RKO (cell line): ENCODE results near the gene LRP1-AS.
A peak's percentile ranks its signal among the peaks of the same experiment; 100 is the strongest.

Experiments
- DNase-seq: peaks from one replicate; pipeline ENCODE4 v3.0.0-alpha.2; 2016; ENCODE audit warnings: low spot score

The LRP1-AS gene

DNA sequence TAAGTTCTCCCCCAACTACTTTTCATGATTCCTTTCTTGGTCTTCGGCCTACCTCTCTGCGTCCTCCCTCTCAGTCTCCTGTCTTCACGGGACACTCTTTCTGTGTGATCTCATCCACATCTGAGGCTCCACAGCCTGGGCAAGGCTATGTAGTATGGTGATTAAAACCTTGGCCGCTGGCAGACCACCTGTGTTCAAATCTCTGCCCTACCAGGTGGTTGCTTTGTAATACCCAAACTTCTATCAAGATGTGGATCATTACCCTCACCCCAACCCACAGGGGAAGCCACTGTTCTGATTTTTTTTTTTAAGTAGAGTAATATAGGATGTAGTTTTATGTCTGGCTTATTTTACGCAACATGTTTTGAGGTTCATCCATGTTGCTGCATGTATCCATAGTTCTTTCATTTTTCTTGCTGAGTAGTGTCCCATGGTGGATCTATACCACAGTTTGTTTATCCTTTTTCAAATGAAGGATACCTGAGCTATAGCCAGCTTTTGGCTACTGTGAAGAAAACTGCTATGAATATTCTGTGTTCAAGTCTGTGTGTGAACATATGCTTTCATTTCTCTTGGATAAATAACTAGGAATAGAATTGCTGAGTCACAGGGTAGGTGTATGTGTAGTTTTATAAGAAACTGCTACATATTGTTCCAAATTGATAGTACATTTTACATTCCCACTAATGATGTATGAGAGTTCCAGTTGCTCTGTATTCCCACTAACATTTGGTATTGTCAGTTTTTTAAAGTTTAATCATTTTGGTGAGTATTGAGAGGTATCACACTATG, 27.9 kb downstream of the LRP1-AS start:
- DNase-seq, result no peak

DNA sequence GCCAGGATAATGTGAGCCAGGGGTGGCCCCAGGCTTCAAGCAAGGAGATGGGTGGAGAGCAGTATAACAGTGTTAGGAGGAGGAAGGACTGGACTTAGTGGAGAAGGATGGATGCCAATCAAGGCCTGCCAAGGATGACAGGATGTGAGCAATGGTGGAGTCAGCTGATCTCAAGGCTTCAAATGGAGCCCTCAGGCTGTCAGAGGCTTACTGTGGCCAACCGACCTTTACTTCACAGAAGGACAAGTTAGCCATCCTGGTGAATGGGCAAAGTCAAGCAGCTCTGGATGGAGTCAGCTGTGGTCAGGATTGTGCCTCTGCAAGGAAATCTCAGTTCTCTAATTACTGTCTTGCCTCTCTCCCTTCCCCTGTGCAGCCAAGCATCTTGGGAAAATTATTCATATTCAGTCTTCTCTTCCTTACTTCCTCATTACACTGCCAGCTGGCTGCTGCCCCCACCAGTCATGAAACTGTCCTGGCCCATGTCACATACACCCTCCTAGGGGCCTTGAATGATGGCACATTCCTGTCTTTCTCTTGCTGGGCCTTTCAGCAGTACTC, 28.6 kb downstream of the LRP1-AS start:
- peak; percentile 75 for DNase-seq

DNA sequence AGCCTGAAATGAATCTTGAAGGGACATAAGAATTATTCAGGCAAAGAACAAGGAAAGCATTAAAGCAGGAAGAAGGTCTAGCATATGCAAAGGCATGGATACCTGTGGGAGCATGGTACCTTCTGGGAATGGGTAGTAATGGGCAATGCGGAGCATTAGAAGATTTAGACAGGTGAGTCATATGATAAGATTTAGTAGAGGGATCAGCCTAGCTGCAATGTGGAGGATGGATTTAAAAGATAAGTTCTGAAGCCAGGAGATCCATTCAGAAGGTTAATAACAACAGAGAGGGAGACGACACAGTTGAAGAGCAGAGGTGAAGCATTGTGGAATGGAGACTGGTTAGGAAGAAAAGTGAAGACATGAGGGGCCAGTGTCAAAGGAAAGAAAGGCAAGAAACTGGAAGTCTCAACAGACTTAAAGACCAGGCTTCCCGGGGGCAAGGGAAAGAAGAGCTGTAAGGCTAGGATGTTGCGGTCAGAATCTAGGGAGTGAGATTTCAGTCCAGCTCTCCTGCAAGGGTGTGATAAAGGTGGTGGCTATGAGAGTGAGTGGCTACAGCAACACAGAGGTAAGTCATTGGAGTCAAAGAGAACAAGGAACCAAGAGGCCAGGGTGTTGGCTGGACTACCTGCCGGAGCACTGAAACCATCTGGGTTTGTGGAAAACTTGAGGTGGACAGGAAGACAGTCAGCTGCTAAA, 30.7 kb downstream of the LRP1-AS start:
- no peak for DNase-seq

DNA sequence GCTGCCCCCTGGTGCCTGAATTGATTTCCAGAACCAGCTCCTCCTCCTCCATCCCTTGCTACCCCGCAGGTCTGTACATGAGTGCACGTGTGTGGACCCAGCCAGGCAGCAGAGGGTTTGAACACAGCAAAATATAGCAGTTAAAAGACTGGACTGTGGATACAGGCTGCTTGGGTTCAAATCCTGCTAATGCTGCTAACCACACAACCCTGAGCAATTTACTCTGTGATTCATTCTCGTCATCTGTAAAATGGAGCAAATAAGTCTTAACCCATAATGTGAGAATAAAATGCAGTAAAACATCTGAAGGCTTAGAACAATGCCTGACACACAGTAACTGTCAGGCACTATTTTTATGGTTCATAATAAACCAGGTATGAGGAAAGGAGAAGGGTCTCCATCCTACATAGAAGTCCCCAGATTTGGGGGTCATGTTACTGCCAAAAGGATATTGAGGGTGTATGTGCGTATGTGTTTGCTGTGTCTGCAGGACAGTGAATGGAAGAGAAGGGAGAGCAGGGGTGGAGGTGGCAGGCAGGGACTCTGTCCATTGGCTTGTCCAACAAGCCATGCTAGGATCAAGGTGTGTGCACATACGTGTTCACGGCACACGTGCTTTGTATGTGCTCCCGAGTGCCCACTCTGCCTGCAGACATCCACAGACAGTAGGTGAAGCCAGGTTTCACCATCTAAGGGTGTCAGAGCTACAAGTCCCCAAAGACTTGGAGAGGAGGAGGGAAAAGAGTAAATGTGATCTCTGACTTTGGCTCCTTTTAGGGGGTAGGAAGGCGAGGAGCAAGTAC, 34.7 kb downstream of the LRP1-AS start:
- no peak for DNase-seq

DNA sequence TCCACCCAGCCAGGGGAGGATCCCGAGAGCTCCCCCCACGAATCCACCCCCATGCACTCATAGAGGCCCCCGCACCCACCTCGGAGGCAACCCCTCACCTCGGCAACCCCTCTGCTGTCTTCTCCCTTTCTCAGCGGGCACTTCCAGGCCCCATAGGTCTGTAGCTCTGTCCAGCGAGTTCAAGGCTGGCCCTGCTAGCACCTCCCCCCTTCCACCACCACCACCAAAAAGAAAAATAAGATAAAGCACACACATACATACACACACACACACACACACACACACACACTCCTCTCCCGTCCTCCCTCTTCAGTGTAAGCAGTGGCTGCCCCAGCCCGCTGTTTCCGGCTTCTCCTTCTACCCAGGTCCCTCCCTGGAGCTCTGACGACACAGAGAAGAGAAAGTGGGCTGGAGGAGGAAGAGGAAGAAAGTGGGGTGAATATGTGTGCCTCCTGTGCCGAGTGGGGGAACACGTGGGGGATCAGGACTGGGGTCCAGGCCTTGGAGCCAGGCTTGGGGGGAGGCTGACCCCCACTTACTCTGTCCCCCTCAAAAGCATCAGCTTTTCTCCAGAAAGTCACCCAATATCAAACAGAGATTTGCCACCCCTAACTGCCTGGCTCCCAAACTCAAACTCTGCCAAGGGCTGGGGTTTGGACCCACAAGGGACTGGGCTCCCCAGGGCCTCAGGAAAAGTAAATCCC, 36.2 kb downstream of the LRP1-AS start, which contains the start of gene STAT6:
Gene STAT6 (minus strand): TSS at position 332 of the 704 bp plus-strand sequence. CDS start 3,084 bp downstream, outside the sequence.
- DNase-seq, result peak; percentile 83

DNA sequence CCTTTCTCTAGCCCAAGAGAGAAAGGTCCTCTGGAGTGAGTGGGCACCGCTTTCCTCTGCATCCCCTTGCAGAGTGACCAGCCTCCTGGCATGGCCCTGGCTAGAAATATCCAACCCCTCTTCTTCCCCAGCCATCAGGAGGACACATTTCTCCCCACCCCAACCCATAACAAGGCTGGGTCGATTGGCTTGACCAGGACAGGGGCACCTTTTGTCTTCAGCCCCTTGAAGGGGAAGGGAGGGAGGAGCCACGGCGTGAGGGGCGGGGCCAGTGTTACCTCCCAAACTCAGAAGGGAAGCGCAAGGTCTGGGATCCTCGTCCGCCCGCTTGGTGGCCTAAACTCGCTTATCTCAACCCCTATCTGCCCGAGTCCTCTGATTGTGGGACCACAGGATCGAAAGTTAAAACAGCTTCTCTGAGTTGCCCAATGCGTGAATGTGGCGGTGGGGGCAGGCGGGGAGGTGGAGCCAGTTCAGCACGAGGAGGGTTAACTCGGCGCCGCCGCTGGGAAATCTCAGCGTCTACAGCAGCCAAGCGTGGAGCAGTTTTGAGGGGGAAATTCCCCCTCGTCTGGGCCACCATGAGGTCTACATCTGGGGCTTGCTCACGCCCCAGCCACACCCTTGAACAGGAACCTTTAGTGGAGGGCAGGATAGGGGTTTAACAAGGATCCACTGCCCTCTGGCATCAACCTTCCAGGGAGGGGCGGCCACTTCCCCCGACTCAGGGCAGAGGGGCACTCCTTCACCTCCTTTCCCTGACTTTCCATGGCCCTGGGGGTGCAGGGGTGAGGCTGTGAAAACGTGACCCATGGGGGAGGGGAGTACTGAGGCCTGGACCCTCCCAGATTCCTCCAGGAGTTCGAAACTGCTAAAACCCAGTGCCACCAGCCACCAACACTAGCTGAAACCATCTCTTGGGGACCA, 37.1 kb downstream of the LRP1-AS start:
- DNase-seq, result peak; percentile 60

- DNase-seq, result no peak
These were observed 38.0 kb downstream of the LRP1-AS start for GRCh38 chr12:57109207-57110103.

GRCh38 chr12:57107456-57108155, 39.8 kb downstream of the LRP1-AS start:
- no peak for DNase-seq

- no peak for DNase-seq
These were observed 41.3 kb downstream of the LRP1-AS start for GRCh38 chr12:57106021-57106708.

DNA sequence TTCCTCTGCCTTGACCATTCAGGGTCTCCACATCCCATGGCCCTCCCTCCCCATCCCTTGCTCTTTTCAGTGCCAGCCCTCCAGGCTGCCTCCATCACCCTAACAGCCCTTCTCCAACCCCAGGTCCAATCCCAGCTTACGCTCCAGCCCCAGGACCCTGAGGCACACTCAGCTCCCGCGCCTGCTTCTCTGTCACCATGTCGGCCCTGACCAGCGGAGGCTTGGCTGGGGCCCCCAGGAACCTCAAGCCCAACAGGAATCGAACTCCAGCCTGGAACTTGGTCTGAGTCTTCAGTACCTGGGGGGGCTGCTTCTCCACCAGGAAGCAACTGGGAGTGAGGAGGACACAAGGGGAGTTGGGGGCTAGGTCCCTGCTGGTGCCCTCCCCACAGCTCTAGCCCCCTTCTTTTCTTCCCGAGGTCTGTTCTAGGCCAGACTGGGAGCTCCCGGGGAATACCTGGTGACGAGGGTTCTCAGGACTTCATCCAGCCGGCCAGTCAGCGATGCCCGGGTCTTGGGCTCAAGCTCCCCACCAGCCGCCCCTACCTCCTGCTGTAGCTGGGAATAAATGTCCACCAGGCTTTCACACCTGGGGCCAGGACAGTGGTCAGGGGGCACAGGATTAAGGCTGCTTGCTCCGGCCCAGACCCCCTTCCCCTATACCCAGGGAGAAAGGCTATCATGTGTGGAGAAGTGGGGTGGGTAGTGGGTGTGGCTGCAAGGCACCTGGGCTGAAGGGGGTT, 42.2 kb downstream of the LRP1-AS start:
- DNase-seq, result no peak

- no peak for DNase-seq
These were observed 43.0 kb downstream of the LRP1-AS start for GRCh38 chr12:57104292-57104910.

GRCh38 chr12:57103856-57104255, 43.6 kb downstream of the LRP1-AS start:
- DNase-seq, result no peak

DNA sequence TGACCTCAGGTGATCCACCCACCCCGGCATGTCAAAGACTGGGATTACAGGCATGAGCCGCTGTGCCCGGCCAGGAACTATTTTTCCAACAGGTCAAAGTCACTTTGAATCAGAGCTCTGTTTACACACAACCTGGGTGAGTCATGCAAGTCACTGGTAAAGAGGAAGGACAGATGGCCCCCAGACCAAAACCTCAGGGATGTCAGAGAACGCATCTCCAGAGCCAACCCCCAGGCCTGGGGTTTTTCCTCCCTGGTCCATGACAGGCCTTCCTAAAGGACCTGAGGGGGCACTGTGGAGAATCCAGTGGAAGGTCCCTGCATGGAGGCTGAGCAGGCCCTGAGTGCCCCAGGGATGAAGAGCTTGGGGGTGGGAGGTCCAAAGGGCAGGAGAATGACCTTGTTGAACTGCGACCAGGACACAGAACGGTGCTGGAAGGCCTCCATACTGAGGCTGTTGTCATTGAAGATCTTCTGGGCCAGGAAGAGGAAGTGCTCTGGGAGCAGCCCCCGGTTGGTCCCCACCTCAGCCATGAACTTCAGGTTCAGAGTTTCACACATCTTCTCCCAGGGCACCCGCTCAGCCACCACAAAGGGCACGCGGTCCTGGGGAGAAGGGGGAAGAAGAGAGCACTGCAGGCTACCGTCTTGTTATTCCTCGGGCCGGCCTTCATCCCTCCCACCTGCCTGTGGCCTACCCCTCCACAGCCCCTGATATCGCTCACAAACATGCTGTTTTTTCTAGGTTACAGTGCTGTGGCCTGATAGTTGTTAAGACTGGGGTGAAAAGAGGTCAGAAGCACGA, 45.3 kb downstream of the LRP1-AS start:
- DNase-seq, result no peak

DNA sequence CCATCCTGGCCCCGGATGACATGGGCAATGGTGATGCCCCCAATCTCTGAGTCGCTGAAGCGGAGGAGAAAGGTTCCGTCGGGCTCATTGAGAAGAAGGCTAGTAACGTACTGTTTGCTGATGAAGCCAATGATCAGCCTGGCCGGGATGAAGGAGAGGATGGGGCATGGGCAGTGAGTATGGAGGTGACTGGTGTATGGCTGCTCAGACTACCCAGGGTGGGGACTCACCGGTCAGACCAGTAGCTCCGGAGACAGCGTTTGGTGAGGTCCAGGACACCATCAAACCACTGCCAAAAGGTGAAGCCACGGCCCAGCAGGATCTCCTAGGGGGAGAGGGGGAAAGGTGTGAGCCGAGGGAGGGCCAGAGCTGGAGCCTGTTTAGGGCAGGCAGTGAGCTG, 47.7 kb downstream of the LRP1-AS start:
- DNase-seq, result no peak

GRCh38 chr12:57099047-57099714, 48.2 kb downstream of the LRP1-AS start:
- peak; percentile 40 for DNase-seq

DNA sequence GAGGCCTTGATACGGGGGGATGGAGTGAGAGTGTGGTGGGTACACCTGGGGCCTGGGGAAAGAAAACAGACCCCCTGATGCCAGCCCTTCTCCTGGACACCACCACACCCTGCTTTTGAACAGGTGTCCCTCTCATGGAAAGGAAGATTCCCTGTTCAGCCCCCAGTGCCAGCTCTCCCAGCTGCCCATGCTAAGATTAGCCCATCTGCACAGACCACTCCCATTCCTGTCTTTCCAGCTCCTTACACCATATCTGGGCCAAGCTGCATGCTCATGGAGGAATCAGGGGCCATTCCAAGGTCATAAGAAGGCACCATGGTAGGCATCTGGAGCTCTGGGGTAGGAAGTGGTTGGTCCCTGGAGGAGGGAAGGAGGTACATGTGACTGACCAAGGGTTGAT, 48.9 kb downstream of the LRP1-AS start:
- no peak for DNase-seq
